ENCODE data around the gene GALK1.

The GALK1 gene

DNA sequence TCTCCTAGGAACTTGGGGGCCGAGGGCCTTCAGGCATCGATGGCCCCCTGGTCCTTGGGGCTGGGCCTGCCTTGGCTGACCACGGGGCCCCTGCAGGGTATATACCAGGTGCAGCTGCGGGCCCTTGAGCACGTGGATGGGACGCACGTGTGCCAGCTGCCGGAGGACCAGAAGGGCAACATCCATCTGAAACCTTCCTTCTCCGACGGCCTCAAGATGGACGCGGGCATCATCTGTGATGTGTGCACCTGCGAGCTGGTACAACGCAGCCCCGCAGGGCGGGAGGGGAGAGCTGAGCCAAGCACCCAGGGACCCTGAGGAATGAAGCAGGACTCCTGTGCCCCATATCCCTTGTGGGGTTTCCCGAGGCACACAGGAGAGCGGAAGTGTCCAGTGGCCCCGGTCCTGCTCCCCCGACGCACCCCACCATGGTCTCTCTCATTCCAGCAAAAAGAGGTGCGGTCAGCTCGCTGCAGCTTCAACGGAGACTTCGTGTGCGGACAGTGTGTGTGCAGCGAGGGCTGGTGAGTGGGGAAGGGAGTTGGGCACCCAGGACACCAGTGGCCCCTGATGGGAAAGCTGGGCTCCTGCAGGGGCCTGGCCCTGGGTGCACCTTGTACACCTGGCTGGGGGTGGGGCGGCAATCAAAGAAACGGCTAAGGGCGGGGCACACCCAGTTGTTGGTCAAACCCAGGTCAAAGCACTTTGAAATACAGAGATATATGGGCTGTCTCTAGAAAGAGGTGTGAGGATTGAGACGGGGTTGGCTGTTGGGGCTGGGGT, 33.1 kb downstream of the GALK1 start:
- Mint-ChIP-seq H3K27ac (no peak overlapping the region), H3K36me3 (no peaks in the 10 kb centered on the region), H3K27me3 (no peaks in the 10 kb centered on the region), H3K4me1 (peaks cover 9% of the 10 kb centered on the region), H3K4me3 (no peak overlapping the region), H3K9me3 (no peaks in the 10 kb centered on the region)
- ATAC-seq, result no peak

DNA sequence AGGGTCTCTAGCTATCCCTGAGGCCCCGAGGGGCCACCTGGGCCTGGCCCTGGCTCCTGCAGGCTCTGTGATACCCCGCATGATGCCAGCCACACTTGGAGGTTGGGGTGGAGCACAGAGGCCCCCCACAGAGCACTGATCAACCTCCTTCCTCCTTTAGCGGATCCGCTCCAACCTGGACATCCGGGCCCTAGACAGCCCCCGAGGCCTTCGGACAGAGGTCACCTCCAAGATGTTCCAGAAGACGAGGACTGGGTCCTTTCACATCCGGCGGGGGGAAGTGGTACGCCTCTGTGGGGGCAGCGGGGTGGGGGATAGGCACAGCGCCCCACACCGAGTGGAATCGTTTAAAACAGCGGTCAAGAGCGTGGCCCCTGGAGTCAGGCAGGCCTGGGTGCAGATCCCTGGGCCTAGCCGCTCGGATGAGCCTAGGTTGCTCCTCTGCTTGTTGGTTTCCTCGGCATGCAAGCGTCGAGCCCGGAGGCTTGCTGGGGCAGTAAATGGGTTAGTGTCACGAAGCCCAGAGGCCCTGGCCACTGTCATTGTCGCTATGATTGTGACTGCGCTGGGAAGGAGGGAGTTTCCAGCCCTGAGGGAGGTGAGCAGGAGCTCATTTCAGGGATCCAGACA, 33.8 kb downstream of the GALK1 start:
- H3K4me3 Mint-ChIP-seq, result no peak overlapping the region
- no peaks in the 10 kb centered on the region for H3K27me3 Mint-ChIP-seq
- no peaks in the 10 kb centered on the region for H3K9me3 Mint-ChIP-seq
- H3K4me1 Mint-ChIP-seq, result peaks cover 9% of the 10 kb centered on the region
- H3K36me3 Mint-ChIP-seq, result no peaks in the 10 kb centered on the region
- no peak for ATAC-seq
- no peak overlapping the region for H3K27ac Mint-ChIP-seq

DNA sequence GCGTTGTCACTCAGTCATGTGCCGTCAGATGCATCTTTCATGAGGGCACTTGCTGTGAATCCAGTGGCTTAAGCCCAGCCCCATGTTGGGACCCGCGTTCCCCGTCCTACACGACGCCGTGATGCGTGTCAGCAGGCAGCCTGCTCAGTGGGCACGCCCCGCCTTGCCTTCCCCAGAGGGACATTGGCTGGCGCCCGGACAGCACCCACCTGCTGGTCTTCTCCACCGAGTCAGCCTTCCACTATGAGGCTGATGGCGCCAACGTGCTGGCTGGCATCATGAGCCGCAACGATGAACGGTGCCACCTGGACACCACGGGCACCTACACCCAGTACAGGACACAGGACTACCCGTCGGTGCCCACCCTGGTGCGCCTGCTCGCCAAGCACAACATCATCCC, 34.9 kb downstream of the GALK1 start:
- Mint-ChIP-seq H3K36me3 (no peaks in the 10 kb centered on the region), H3K4me1 (peaks cover 9% of the 10 kb centered on the region), H3K27ac (no peak overlapping the region), H3K4me3 (no peak overlapping the region), H3K27me3 (no peaks in the 10 kb centered on the region), H3K9me3 (no peaks in the 10 kb centered on the region)
- no peak for ATAC-seq

DNA sequence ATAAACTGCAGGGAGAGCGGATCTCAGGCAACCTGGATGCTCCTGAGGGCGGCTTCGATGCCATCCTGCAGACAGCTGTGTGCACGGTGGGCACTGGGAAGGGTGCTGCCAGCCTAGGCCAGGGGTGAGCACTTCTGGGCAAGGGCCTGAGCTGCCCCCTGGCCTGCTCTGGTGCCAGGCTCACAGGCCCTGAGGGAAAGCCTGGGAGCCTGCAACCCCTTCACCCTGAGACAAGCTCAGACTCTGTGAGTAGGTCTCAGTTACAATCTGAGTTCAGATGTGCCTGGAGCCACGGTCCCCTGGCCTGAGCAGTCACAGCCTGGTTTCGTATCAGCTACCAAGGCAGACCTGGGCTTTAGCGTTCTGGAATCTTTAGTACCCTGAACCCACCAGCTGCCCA, 35.6 kb downstream of the GALK1 start:
- H3K36me3 Mint-ChIP-seq, result no peaks in the 10 kb centered on the region
- H3K4me3 Mint-ChIP-seq, result no peak overlapping the region
- no peaks in the 10 kb centered on the region for H3K27me3 Mint-ChIP-seq
- ATAC-seq, result no peak
- no peaks in the 10 kb centered on the region for H3K9me3 Mint-ChIP-seq
- H3K27ac Mint-ChIP-seq, result no peak overlapping the region
- peaks cover 4% of the 10 kb centered on the region for H3K4me1 Mint-ChIP-seq

DNA sequence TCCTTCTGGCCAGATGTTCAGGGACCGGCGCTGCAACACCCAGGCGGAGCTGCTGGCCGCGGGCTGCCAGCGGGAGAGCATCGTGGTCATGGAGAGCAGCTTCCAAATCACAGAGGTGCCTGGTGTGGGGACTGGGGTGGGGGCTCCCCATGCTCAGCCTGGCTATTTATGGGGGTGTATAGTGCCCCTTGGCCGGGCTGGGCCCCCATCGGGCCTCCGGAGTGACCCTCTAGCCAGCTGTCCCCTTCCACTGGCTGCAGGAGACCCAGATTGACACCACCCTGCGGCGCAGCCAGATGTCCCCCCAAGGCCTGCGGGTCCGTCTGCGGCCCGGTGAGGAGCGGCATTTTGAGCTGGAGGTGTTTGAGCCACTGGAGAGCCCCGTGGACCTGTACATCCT, 37.6 kb downstream of the GALK1 start:
- Mint-ChIP-seq H3K9me3 (no peaks in the 10 kb centered on the region), H3K27me3 (peaks cover 2% of the 10 kb centered on the region), H3K27ac (no peak overlapping the region), H3K36me3 (no peaks in the 10 kb centered on the region), H3K4me3 (no peak overlapping the region), H3K4me1 (no peaks in the 10 kb centered on the region)
- ATAC-seq, result no peak

DNA sequence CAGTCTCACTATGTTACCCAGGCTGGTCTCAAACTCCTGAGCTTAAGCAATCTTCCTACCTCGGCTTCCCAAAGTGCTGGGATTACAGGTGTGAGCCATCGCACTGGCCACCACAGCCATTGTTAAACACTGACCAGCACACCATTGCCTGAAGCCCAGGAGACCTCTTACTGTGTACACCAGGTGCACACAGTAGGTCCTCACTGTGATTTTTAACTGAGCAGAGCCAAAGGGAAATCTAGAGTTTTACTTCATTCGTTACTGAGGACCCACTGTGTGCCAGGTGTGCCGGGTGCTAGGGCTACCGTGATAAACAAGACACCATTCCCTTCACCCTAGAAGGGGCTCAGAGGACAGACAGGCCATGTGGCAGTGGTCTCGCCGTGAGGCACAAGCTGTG, 39.5 kb downstream of the GALK1 start:
- H3K4me1 Mint-ChIP-seq, result peaks cover 3% of the 10 kb centered on the region
- peaks cover 10% of the 10 kb centered on the region for H3K27me3 Mint-ChIP-seq
- no peaks in the 10 kb centered on the region for H3K9me3 Mint-ChIP-seq
- no peak for ATAC-seq
- H3K27ac Mint-ChIP-seq, result no peak overlapping the region
- H3K4me3 Mint-ChIP-seq, result no peak overlapping the region
- no peaks in the 10 kb centered on the region for H3K36me3 Mint-ChIP-seq

DNA sequence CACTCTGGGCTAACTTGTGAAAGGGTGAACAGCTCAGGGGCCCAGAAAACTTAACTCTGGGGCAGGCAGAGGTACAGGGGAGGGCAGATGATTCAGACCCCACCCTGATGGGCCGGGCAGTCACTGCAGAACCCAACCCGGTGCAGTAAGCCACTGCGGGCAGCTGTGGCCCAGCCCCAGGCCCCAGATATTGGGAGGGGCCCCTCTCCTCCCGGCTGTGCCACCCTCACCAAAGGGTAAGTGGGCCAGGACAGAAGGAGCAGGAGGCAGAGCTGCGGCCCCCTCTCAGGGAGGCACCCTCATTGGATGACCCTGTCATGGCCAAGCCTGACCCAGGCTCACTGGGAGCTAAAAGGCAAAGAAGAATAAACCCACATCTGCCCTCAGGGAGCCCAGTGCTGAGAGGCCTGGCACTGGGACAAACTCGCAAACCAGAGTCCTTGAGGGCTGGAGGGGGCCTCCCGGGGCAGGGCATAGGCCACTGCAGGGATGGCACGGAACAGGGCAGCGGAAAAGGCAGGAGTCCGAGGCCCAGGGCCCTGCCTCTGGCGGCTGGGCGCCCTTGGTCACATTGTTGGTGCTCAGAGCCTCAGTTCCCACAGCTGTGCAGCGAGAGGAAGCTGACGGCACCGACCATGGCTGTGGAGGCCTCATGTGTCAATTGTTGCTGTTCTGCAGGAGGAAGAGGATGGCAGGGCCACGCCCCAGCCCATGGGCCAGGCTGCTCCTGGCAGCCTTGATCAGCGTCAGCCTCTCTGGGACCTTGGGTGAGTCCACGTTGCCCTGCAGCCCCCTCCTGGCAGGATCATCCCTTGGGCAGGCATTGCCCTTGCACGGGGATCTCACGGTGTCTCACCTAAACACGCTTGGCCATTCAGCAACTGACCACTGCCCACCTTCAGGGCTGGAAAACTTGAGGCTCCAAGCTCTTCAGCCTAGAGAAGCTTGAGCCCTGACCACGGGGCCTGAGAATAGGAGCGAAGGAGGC, 40.7 kb downstream of the GALK1 start:
- Mint-ChIP-seq H3K36me3 (no peaks in the 10 kb centered on the region), H3K4me1 (peaks cover 8% of the 10 kb centered on the region), H3K4me3 (no peak overlapping the region), H3K27me3 (peaks cover 17% of the 10 kb centered on the region), H3K27ac (no peak overlapping the region), H3K9me3 (no peaks in the 10 kb centered on the region)
- ATAC-seq, result no peak

DNA sequence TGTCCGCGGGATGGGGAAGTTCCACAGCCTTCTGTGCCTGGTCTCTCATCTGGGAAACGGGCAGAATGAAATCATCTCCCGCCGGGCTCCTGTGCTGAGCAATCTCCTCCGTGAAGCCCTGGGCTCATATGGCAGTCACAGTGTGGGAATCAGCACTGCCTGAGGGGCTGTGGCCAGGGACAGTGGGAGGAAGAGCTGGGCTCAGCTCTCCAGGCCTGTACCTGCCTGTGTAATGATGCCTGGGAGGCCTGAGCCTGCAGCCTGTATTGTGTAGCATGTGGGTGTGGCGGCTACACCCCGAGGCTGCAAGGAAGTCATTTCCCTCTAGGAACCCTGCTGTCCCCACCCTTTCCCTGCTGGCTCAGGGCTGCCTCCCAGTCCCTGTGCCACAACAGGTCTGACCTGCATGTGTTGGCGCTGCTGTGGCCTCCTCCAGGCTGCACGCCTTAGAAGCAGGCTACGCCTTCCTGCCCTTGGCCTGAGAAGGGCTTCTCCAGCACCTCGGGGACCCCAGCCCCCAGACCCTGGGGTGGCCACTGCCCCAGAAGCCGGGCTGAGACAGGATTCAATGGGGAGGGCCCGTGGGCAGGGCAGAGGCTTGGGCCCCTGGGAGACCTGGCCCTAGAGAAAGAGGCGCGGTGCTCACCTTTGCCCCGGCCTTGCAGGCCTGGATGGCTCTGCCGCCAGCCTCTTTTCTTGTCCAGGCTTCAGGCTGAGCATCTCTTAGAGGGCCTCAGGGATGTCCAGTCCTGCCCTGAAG, 41.6 kb downstream of the GALK1 start:
- Mint-ChIP-seq H3K27me3 (peaks cover 17% of the 10 kb centered on the region), H3K36me3 (no peaks in the 10 kb centered on the region), H3K4me3 (no peak overlapping the region), H3K9me3 (no peaks in the 10 kb centered on the region), H3K4me1 (peaks cover 8% of the 10 kb centered on the region), H3K27ac (no peak overlapping the region)
- ATAC-seq, result no peak

DNA sequence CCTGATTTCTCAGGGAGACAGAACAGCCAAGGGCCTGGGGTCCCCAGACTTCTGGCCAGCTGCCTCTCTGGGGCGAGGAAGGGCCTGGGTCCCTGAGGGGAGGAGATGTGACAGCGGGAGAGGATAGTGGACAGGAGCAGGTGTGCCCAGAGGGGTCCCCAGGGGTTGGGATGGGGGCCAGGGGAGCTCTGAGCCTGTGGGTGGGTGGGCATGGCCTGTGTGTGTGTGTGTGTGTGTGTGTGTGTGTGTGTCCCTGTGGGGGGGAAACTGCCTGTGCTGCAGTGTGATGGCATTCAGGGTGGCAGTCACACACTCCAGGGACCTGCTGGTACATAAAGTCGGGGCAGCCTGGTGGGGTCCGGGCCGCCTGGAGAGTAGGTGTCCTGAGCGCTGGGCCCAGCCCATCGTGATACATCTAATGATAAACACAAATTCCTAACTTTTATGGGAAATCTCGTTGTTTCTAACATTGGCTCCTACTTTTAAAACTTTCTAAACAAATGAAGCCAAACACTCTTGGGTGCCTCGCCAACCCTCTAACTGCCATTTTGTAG, 42.4 kb downstream of the GALK1 start:
- peaks cover 8% of the 10 kb centered on the region for H3K4me1 Mint-ChIP-seq
- no peak for ATAC-seq
- H3K36me3 Mint-ChIP-seq, result no peaks in the 10 kb centered on the region
- no peaks in the 10 kb centered on the region for H3K9me3 Mint-ChIP-seq
- no peak overlapping the region for H3K4me3 Mint-ChIP-seq
- peaks cover 17% of the 10 kb centered on the region for H3K27me3 Mint-ChIP-seq
- H3K27ac Mint-ChIP-seq, result peak overlapping the region; percentile 19

DNA sequence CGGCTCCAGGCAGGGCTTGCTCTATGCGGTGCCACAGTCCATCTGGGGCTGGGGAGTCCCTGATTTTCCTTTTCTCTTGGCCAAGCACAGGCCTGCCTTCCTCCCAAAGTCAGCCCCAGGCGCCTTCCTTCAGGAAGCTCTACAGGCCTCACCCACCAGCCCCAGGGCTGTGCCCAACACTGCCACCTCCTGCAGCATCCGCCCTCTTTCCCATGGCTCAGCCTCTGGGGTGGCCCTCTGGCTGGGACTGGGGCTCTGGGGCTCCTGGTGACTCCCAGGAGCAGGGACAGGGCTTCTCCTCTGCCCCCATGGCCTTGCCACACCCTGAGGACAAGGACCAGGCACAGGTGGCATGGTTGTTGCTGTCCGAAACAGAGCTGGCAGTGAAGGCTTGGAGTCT, 42.9 kb downstream of the GALK1 start:
- Mint-ChIP-seq H3K27me3 (peaks cover 22% of the 10 kb centered on the region), H3K27ac (peak overlapping the region; percentile 19), H3K36me3 (no peaks in the 10 kb centered on the region), H3K4me3 (peak overlapping the region; percentile 39), H3K4me1 (peaks cover 8% of the 10 kb centered on the region), H3K9me3 (no peaks in the 10 kb centered on the region)
- ATAC-seq, result no peak

DNA sequence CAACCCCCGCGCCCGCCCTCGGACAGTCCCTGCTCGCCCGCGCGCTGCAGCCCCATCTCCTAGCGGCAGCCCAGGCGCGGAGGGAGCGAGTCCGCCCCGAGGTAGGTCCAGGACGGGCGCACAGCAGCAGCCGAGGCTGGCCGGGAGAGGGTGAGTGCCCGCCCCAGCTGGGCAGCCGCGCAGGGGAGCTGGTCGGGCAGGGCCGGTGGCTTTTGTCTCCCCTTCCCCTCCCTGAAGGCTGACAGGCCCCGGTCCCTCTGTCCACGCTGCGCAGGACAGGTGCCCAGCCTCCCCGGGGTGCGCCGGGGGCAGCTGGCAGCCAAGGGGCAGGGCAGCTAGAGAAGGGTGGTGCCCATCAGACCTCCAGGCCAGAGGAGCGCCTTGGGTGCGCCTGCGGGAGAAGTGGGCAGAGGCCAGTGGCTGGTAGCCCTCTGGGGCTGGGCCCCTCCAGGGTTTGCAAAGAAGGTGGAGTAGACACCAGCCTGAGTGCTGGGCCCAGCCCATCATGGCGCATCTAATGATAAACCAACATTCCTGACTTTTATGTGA, 43.5 kb downstream of the GALK1 start:
- no peaks in the 10 kb centered on the region for H3K36me3 Mint-ChIP-seq
- peak; percentile 2 for ATAC-seq
- H3K4me1 Mint-ChIP-seq, result peaks cover 8% of the 10 kb centered on the region
- no peaks in the 10 kb centered on the region for H3K9me3 Mint-ChIP-seq
- H3K27me3 Mint-ChIP-seq, result peaks cover 27% of the 10 kb centered on the region
- peak overlapping the region; percentile 19 for H3K27ac Mint-ChIP-seq
- peak overlapping the region; percentile 39 for H3K4me3 Mint-ChIP-seq

DNA sequence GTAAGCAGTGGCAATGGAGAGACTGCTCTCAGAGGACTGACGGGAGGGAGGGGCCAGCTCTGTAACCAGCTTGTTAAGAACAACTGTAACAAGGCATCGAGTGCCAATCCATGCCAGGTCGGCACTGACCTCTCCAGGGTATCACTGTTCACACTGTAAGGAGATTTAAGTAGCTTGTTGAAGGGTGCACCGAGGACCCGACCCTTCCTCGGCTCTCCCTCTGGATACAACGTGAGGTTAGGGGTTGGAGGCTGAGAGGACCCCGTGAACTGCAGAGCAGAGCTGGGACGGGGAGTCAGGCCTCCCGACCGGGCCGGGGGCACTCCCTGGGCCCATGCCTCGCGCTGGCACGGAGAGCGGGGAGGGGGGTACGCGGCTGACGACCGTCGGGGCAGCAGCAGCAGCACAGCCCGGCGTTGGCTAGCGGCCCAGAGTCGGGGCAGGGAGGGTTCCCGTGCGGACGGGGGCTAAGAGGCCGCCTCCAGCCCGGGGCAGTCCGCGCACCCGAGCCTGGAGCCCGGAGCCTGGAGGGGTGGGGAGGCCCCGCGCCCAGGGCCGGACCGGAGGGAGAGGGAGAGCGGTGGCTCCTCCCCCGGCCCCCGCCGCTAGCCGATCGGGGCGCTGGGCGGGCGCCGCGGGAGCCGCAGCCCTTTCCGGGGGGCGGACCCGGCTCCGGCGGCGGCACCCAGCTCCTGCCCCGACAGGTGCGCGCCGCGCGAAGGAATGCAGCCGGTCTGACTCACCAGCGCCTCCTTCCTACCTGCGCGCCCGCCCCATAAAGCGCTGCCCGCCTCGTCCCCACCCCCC, 44.1 kb downstream of the GALK1 start, which contains the start of gene ITGB4:
ITGB4 (plus strand) TSS at position 804 of the 807 bp plus-strand sequence. CDS start 3,245 bp downstream, outside the sequence.
- Mint-ChIP-seq H3K9me3 (no peaks in the 10 kb centered on the region), H3K36me3 (no peaks in the 10 kb centered on the region), H3K4me1 (peaks cover 8% of the 10 kb centered on the region), H3K4me3 (peak within 1 kb of the TSS; percentile 72), H3K27me3 (peaks cover 34% of the 10 kb centered on the region), H3K27ac (peak within 1 kb of the TSS; percentile 47)
- ATAC-seq, result peak; percentile 84

DNA sequence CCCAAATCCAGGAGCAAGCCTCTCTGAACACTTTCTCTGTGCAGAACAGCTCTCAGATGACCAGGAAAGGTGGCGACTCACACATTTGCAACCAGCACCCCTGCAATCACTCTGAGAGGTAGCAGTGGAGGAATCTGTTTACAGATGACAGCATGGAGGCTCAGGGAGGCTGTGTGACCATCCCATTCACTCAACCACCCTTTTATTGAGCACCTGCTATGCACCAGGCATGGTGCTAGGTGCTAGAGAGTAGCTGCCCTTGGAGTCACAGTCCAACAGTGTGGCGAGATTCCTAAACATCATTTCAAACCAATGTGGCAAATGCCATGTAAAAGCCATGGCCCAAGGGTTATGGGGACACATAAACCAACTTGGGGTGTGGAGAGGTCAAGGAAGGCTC, 45.3 kb downstream of the GALK1 start:
- Mint-ChIP-seq H3K27ac (no peak overlapping the region), H3K27me3 (peaks cover 35% of the 10 kb centered on the region), H3K36me3 (no peaks in the 10 kb centered on the region), H3K4me1 (peaks cover 8% of the 10 kb centered on the region), H3K4me3 (peak overlapping the region; percentile 72), H3K9me3 (no peaks in the 10 kb centered on the region)
- no peak for ATAC-seq
